ENCODE measurements around the gene HECA. TPM values are rescaled to one million over a fixed set of nuclear protein-coding genes. Genes with fewer than 3 reads are reported as not detected.

HECA gene
- polyA plus RNA-seq, 1 of the 3 experiments (the other 2 are of a cell fraction), result 1.6 TPM

GRCh38 chr6:139166238-139166955, 31.5 kb downstream of the HECA start:
- peaks cover 0 to 10% of the 10 kb centered on the region in 2 experiments for H3K36me3 ChIP-seq (replicated peaks in 1 of 2; ENCODE audit: control insufficient read depth in 1 of 2, insufficient read depth in 2 of 2, low read length in 1 of 2)
- no peak overlapping the region for H2AFZ ChIP-seq (ENCODE audit: low read depth)
- H3K9me3 ChIP-seq, result no peaks in the 10 kb centered on the region
- H3K27ac ChIP-seq (ENCODE audit: low read depth in 2 of 2, low read length in 1 of 2), result no peak overlapping the region
- no peaks in the 10 kb centered on the region for H4K20me1 ChIP-seq (ENCODE audit: insufficient read depth)
- TF ChIP-seq USF1 (IDR thresholded peaks at IDR 0.05; ENCODE audit: borderline replicate concordance, low read depth) (no peak), IRF3 (IDR thresholded peaks at IDR 0.05; ENCODE audit: low read depth, low read length) (no peak), SIN3A (IDR thresholded peaks at IDR 0.05; ENCODE audit: borderline replicate concordance, low read depth, low read length) (no peak)
- H3F3A ChIP-seq (replicated peaks; ENCODE audit: insufficient read depth), result no peaks in the 10 kb centered on the region
- no peaks in the 10 kb centered on the region for H3K27me3 ChIP-seq (ENCODE audit: insufficient read depth)
- no peaks in the 10 kb centered on the region for H3K4me1 ChIP-seq (ENCODE audit: control insufficient read depth in 1 of 2, insufficient read depth in 2 of 2, low read depth in 1 of 2, low read length in 1 of 2)
- ChIA-PET CTCF (no interaction called here), POLR2A (no interaction called here)
- DNase-seq, result no peak
- no peaks in the 10 kb centered on the region for H3K9me2 ChIP-seq
- 96% methylated on average over 16 of the region's 35 CpGs for WGBS (ENCODE audit: low lambda C conversion rate)
- H3K79me2 ChIP-seq (ENCODE audit: insufficient read depth), result 0 out of 2 replicates have a peak, but pooled peaks cover 2% of the 10 kb centered on the region
- no peak overlapping the region for H3K4me2 ChIP-seq
- H3K4me3 ChIP-seq (ENCODE audit: low read depth in 2 of 2, low read length in 1 of 2), result no peak overlapping the region
- H3K9ac ChIP-seq, result no peak overlapping the region

GRCh38 chr6:139166956-139167313, 32.1 kb downstream of the HECA start:
- Histone ChIP-seq H3F3A (replicated peaks; ENCODE audit: insufficient read depth) (no peaks in the 10 kb centered on the region), H3K4me1 (ENCODE audit: control insufficient read depth in 1 of 2, insufficient read depth in 2 of 2, low read depth in 1 of 2, low read length in 1 of 2) (no peaks in the 10 kb centered on the region), H3K27ac (ENCODE audit: low read depth in 2 of 2, low read length in 1 of 2) (no peak overlapping the region), H3K9me2 (no peaks in the 10 kb centered on the region), H3K27me3 (ENCODE audit: insufficient read depth) (no peaks in the 10 kb centered on the region), H3K79me2 (ENCODE audit: insufficient read depth) (no peaks in the 10 kb centered on the region), H4K20me1 (ENCODE audit: insufficient read depth) (no peaks in the 10 kb centered on the region), H3K4me2 (no peak overlapping the region), H3K36me3 (replicated peaks in 1 of 2; ENCODE audit: control insufficient read depth in 1 of 2, insufficient read depth in 2 of 2, low read length in 1 of 2) (peaks cover 0 to 10% of the 10 kb centered on the region in 2 experiments), H3K9me3 (no peaks in the 10 kb centered on the region), H3K9ac (no peak overlapping the region), H2AFZ (ENCODE audit: low read depth) (no peak overlapping the region), H3K4me3 (ENCODE audit: low read depth in 2 of 2, low read length in 1 of 2) (no peak overlapping the region)
- 89% methylated on average over 20 of the region's 20 CpGs for WGBS (ENCODE audit: low lambda C conversion rate)
- TF ChIP-seq IRF3 (IDR thresholded peaks at IDR 0.05; ENCODE audit: low read depth, low read length) (no peak), JUND (IDR thresholded peaks at IDR 0.05) (no peak), TEAD4 (IDR thresholded peaks at IDR 0.05; ENCODE audit: borderline replicate concordance, insufficient read depth) (no peak), SIN3A (IDR thresholded peaks at IDR 0.05; ENCODE audit: borderline replicate concordance, low read depth, low read length) (no peak), GATA2 (CRISPR knock-in tag; IDR thresholded peaks at IDR 0.05) (no peak), EZH2phosphoT487 (IDR thresholded peaks at IDR 0.05; ENCODE audit: borderline replicate concordance, low read depth) (no peak), MAX (IDR thresholded peaks at IDR 0.05; ENCODE audit: low read depth) (no peak), RXRA (IDR thresholded peaks at IDR 0.05; ENCODE audit: borderline replicate concordance, low read depth) (no peak), ZBTB33 (IDR thresholded peaks at IDR 0.05; ENCODE audit: borderline replicate concordance, low read depth) (no peak), POLR2AphosphoS5 (IDR thresholded peaks at IDR 0.05; ENCODE audit: low read depth, low read length) (no peak), MXI1 (IDR thresholded peaks at IDR 0.05; ENCODE audit: low read depth, low read length) (no peak), RFX5 (IDR thresholded peaks at IDR 0.05; ENCODE audit: low read length) (no peak), PBX3 (IDR thresholded peaks at IDR 0.05) (no peak), EP300 (IDR thresholded peaks at IDR 0.05; ENCODE audit: borderline replicate concordance in 1 of 2, low read depth in 1 of 2, low read length in 1 of 2) (no peak), USF2 (IDR thresholded peaks at IDR 0.05; ENCODE audit: borderline replicate concordance, low read depth, low read length) (no peak)
- POLR2A ChIA-PET, result no interaction called here
- CTCF ChIA-PET, result no interaction called here
- no peak for DNase-seq
